Stimulated activated effector memory CD8-positive, alpha-beta T cell treated with anti-CD3 and anti-CD28 coated beads, Interleukin-12 subunit alpha, Interleukin-12 subunit beta, amount 100 ng/mL, for 72 hours (primary cell): ENCODE results near the gene FBXL17.
A peak's percentile ranks its signal among the peaks of the same experiment; 100 is the strongest.

Experiments
- ATAC-seq: fragments of 150-1000 bp; cut with Tn5 transposase; 2 replicates; pipeline ENCODE4 v1.10.0; 2021
- DNase-seq, 2 donors: peaks; one replicate each; pipeline ENCODE4 v3.0.0; 2021 to 2022; ENCODE audit warnings: low spot score in 2 of 2
- H3K27ac Mint-ChIP-seq: one replicate; pipeline ENCODE4 v1.8.0; 2022; ENCODE audit warnings: mild to moderate bottlenecking, mixed read lengths
- H3K36me3 Mint-ChIP-seq: one replicate; pipeline ENCODE4 v1.8.0; 2022; ENCODE audit warnings: mild to moderate bottlenecking, mixed read lengths
- H3K4me1 Mint-ChIP-seq: one replicate; pipeline ENCODE4 v1.8.0; 2022; ENCODE audit warnings: mixed read lengths
- H3K4me3 Mint-ChIP-seq: one replicate; pipeline ENCODE4 v1.8.0; 2022; ENCODE audit warnings: mild to moderate bottlenecking, mixed read lengths
- H3K9me3 Mint-ChIP-seq: one replicate; pipeline ENCODE4 v1.8.0; 2022; ENCODE audit warnings: mixed read lengths

FBXL17 gene

DNA sequence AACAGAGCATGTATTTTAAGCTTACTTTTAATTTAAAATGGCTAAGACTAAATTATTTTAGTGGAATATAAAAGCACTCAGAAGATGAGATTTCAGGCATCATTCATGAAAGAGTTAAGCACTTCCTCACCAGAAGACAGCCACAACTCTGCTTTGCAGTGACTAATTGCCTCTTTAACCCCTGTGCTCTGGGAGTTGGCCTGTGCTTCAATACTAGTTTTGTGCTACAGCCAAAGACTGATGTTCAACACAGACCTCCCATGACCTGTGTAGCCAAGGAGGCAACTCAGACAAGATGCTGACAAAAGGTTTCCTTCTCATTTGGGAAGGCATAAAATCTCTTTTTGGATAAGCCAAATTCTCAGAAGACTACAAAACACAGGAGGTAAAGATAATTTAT, 353.5 kb downstream of the FBXL17 start:
- no peaks in the 10 kb centered on the region for H3K9me3 Mint-ChIP-seq
- ATAC-seq = no peak
- no peaks in the 10 kb centered on the region for H3K4me1 Mint-ChIP-seq
- H3K27ac Mint-ChIP-seq = no peak overlapping the region
- no peak overlapping the region for H3K4me3 Mint-ChIP-seq
- no peaks in the 10 kb centered on the region for H3K36me3 Mint-ChIP-seq
- no peak for DNase-seq

DNA sequence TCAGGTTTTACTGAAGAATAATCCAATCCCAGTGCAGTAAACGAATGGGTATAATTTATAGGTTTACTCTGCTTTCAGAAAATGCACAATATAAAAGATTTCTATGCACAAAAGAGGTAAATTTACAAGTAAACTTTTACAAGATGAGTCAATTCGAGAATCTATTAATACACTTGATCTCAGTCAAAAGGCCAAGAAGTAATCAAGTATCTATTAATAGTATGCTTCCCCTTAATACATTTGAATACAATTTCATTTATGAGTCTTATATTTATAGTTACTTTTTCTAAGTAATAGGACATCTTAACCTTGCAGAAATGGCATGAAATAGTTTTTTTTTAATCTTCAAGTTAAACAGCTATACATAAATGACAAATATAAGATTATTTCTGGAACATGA, 355.9 kb downstream of the FBXL17 start:
- H3K9me3 Mint-ChIP-seq = no peaks in the 10 kb centered on the region
- no peak for ATAC-seq
- no peak overlapping the region for H3K27ac Mint-ChIP-seq
- DNase-seq = no peak
- H3K4me3 Mint-ChIP-seq = no peak overlapping the region
- no peaks in the 10 kb centered on the region for H3K4me1 Mint-ChIP-seq
- H3K36me3 Mint-ChIP-seq = no peaks in the 10 kb centered on the region

DNA sequence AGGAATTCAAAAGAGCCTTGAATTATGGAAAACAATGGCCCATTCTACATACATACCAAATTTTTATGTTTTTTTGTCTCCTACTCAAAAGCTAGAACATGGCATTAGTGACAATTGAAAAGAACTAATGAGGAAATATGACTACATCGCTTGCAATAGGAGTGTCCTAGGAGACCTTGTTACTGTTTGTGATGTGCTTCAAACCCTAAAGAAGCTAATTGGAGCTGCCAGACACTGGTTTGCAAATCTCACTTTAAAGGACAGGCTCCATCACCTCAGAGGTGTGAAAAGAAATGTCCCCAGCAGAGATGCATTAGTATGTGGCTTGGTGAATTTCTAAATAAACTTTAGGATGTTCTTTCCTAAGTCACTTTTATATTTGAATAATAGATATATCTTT, 356.9 kb downstream of the FBXL17 start:
- Mint-ChIP-seq H3K9me3 (no peaks in the 10 kb centered on the region), H3K4me3 (no peak overlapping the region)
- no peak for DNase-seq

DNA sequence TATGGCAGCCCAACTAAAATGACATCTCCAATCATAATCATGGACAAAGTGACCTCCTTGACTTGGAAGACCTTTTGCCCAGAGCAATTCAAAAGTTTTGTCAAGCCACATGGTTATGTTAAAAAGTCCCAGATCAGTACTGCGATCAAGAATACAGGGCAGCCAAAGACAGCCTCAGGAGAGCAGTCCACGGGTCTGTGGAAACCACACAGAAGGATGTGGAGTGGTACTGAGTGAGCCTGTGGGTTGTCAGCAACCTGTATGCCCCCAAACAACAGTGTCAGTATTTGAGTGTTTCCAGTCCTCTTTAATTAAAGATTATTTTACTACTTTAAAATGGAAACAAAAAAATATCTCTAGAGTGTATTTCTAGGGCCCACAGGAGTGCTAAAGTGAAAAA, 365.8 kb downstream of the FBXL17 start:
- peak; percentile 28 for ATAC-seq
- Mint-ChIP-seq H3K9me3 (peaks cover 3% of the 10 kb centered on the region), H3K27ac (no peak overlapping the region), H3K4me3 (no peak overlapping the region), H3K4me1 (no peaks in the 10 kb centered on the region), H3K36me3 (no peaks in the 10 kb centered on the region)
- no peak for DNase-seq

More for the DNA sequence above, 356.9 kb downstream of the FBXL17 start:
- Mint-ChIP-seq H3K36me3 (no peaks in the 10 kb centered on the region), H3K4me1 (no peaks in the 10 kb centered on the region), H3K27ac (no peak overlapping the region)
- no peak for ATAC-seq

DNA sequence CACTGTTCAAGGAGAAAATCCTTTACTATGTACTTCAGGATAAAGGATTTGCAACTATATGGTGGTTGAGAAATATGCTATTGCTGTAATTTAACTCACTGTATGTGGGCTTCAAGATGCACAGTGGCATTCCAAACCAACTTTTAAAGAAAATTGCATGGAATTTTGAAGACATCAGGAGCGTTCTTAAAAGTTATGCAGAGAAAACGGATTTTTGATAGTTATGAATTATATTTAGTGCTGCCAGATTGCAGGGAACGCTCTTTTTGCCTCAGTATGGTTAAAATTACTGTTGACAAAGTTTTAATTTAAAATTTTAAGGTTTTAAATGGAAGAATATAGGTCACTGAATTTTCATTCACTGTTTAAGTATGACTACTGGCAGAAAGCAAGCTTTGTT, 375.1 kb downstream of the FBXL17 start:
- Mint-ChIP-seq H3K36me3 (no peaks in the 10 kb centered on the region), H3K4me1 (peaks cover 7% of the 10 kb centered on the region), H3K4me3 (no peak overlapping the region), H3K9me3 (no peaks in the 10 kb centered on the region), H3K27ac (no peak overlapping the region)
- DNase-seq = no peak
- ATAC-seq = no peak

DNA sequence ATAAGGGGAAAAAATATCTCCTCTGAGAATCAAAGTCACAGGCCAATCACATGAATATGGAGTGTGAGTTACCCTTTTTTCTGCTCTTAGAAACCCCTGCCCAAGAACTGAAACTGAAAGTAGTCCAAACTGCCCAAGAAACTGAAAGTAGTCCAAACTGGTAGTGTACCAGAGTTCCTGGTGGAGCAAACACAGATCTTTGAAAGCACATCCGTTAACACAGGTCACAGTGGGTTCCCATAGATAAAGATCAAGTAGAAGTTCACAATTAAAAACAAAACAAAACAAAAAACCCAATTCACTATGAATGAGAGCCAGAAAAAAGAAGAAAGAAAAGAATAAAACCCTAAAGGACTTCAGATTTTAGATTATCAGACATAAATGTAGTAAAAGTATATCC, 378.7 kb downstream of the FBXL17 start:
- Mint-ChIP-seq H3K27ac (peak overlapping the region; percentile 38), H3K4me3 (peak overlapping the region; percentile 30), H3K36me3 (no peaks in the 10 kb centered on the region), H3K9me3 (no peaks in the 10 kb centered on the region), H3K4me1 (peaks cover 7% of the 10 kb centered on the region)
- ATAC-seq (peak; percentile 74), DNase-seq (no peak)

DNA sequence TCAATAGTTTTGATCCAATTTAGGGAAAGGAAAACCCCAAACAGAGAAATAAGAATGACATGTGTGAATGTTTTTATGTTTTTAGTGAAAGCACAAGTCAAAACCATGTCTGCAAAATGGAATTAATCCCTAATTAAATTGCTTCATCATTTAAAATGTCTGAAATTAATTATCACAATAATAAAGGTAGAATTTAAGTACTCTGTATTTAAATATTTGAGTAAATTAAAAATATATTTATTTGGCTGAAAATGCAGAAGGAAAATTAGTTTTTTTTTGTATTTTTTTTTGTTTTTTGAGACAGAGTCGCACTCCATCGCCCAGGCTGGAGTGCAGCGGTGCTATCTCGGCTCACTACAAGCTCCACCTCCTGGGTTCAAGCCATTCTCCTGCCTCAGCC, 380.7 kb downstream of the FBXL17 start:
- no peak for DNase-seq

DNA sequence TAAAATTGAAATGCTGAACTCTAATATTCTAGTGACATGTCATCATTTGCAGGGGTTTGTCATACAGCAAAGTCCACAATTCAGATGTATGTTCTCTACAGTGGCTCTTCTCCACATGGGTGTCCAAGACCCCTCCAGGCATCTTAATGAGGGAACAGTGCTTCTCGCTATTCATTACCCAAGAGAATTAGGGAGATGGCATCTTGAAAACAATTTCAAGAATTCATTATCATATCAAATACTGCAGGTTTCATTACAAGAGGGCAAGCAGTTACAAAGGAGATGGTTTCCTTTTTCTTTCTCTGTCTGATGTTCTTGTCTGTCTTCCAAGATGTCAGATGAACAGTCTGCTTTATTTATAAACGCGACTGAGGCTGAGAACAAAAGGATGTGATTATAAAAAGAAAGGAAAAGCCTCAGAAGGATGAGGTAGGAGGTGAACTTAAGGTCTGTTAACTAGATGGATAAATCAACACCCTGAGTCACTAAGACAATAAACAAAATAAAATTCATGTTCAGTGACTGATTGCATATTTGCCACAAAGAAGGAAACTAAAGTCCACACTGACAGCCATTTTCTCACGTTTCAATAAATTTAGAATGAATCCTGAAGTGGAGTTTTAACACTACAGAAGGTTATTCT, 384.4 kb downstream of the FBXL17 start:
- Mint-ChIP-seq H3K9me3 (no peaks in the 10 kb centered on the region), H3K4me3 (no peak overlapping the region), H3K4me1 (no peaks in the 10 kb centered on the region), H3K36me3 (no peaks in the 10 kb centered on the region), H3K27ac (no peak overlapping the region)
- no peak for ATAC-seq
- no peak for DNase-seq

More for the DNA sequence above, 380.7 kb downstream of the FBXL17 start:
- no peak for ATAC-seq
- Mint-ChIP-seq H3K9me3 (no peaks in the 10 kb centered on the region), H3K36me3 (no peaks in the 10 kb centered on the region), H3K27ac (no peak overlapping the region), H3K4me1 (peaks cover 7% of the 10 kb centered on the region), H3K4me3 (no peak overlapping the region)

DNA sequence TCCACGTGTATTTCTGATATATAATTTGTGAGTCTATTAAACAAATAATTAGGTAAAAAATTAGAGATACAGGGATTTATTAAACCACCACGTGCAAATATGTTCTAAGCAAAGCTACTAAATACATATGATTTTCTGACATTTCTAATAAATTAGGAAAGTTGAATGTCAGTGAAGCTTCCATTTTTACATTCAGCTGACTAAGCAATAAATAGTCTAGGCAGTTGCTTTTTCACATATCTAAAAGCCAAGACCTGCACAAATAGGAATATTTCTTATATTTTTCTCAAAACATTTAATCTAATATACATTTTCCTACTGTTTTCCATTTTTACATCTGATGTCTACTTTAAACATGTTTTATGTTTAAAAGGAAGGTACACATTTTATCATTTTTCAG, 388.6 kb downstream of the FBXL17 start:
- Mint-ChIP-seq H3K36me3 (no peaks in the 10 kb centered on the region), H3K4me1 (peaks cover 18% of the 10 kb centered on the region), H3K9me3 (no peaks in the 10 kb centered on the region), H3K4me3 (no peak overlapping the region), H3K27ac (no peak overlapping the region)
- no peak for DNase-seq
- no peak for ATAC-seq

DNA sequence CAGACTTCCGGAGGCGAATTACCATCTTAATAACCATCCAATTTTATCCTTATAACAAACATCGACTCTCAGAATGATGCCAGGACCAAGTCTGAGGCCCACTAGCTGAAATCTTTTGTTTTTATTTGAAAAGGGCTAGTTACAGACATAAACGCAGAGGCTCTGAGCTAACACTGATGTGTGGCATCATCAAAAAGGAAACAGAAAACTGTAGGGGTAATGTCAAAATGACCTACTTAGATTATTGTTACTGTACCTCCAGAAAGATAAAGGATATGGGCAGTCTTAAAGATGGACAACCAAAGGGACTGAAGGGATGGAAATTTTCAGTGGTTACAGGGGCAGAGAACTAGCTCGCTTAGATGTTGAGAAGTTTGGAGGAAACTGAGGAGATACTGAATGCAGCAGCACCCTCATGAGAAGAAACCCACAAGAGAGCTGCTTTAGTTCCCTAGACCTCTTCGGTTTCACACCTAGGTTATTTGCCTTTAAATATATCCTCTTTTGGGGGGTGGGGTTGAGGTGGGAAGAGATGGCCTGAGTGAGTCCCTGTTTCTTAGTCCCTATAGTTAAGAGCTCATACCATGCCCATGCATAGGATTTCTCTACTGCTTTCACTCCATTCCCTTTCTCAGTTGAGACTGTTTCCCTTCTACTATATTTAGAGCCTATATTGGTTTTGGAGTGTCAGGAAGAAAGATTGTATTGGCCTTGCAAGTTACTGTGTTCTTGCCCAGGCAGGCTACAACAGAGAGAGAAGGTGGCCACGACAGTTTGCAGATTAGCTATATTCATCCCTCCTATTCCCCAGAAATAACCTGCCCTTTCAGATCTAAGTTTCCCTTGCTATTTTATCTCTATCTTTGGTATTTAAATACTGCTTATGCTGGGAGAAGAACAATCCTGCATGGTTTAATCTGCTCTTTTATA, 390.8 kb downstream of the FBXL17 start:
- Mint-ChIP-seq H3K9me3 (no peaks in the 10 kb centered on the region), H3K27ac (peak overlapping the region; percentile 75)

DNA sequence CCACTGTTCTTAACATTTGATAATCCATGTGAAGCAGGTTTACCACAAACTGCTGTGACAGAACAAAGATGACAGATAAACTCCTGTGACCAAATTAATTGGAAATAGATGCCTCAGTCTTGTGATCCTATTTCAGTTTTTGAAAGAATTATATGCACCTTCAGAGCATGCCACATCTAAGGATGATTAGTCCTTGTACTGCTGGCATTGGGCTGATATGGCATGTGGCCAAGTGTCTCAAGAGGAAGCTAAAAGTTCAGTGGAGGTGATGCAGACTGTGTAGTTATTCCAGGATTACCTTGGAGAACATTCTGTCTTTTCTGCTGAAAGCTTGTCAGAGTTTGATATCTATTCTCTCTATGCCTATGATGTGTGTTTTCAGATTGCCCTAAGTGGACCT, 396.8 kb downstream of the FBXL17 start:
- H3K9me3 Mint-ChIP-seq = no peaks in the 10 kb centered on the region
- DNase-seq (no peak), ATAC-seq (no peak)
- H3K27ac Mint-ChIP-seq = no peak overlapping the region
- H3K4me1 Mint-ChIP-seq = peaks cover 25% of the 10 kb centered on the region
- no peaks in the 10 kb centered on the region for H3K36me3 Mint-ChIP-seq
- no peak overlapping the region for H3K4me3 Mint-ChIP-seq

More for the DNA sequence above, 390.8 kb downstream of the FBXL17 start:
- Mint-ChIP-seq H3K4me3 (peak overlapping the region; percentile 7), H3K36me3 (no peaks in the 10 kb centered on the region), H3K4me1 (peaks cover 18% of the 10 kb centered on the region)
- DNase-seq = no peak
- ATAC-seq = peak; percentile 68

DNA sequence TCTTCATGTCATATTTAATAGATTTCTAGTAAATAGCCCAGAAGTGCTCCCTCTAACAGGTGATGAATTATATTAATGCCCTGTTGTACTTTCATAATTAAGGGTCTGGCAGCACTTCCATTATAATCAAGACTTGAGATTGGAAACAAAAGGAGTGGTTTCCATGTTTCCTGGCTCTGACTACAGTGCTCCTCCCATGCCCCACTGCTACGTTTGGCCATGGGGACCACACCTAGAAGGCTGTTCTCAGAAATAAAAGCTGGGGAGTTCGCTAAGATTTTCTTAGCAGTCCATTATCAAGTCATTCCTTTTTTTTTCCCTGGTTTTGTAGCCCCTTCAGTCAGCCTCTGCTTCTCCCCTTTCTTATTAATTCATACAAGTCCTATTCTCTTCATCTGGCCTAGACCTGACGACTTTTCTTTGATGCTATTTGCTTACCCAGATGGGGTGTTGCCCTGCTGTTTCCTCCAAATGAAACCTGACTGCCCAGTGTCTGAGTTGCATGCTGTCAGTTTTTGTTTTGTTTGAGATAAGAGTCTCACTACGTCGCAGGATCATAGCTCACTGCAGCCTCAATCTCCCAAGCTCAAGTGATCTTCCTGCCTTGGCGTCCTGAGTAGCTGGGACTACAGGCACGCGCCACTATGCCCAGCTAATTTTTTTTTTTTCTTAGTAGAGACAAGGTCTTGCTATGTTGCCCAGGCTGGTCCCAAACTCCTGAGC, 399.0 kb downstream of the FBXL17 start:
- H3K27ac Mint-ChIP-seq = peak overlapping the region; percentile 30
- DNase-seq (no peak), ATAC-seq (no peak)
- no peaks in the 10 kb centered on the region for H3K9me3 Mint-ChIP-seq
- H3K36me3 Mint-ChIP-seq = no peaks in the 10 kb centered on the region
- peak overlapping the region; percentile 33 for H3K4me3 Mint-ChIP-seq
- H3K4me1 Mint-ChIP-seq = peaks cover 28% of the 10 kb centered on the region

DNA sequence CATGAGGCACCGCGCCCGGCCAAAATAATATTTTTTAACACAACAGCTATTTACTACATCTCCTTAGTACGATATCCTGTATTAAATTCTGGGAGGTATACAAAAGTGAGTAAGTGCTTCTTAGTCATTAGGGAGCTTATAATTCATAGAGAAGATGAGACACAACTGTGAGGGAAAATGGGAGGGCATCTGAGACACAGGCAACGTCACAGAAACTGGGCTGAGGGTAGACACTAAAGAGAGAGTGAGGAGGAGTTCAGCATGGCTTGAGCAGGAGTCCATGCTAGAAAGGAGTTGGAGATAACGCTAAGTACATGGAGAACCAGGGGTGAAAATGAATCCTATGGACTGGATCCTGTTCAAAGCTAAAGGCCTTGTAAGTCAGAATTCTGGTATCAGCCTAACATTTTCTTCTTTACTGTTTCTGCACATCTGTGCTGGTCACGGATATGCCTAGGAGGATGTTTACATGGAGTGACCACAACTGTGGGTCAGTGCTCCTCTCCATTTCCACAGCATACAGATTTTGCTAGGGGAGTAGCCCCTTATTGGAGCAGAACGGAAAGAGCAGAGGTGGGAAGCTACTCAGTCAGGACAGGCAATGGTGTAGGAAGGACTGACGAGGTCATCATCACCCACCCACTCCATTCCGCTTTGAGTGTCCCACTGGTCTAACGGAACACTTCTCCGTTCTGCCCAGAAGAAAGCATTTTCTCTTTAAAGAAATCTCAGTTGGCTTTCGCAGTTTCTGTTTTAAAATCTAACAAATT, 400.8 kb downstream of the FBXL17 start:
- no peak overlapping the region for H3K27ac Mint-ChIP-seq
- H3K4me1 Mint-ChIP-seq = peaks cover 33% of the 10 kb centered on the region
- no peaks in the 10 kb centered on the region for H3K9me3 Mint-ChIP-seq
- H3K4me3 Mint-ChIP-seq = peak overlapping the region; percentile 1
- ATAC-seq (peak; percentile 77), DNase-seq (no peak)
- H3K36me3 Mint-ChIP-seq = no peaks in the 10 kb centered on the region

DNA sequence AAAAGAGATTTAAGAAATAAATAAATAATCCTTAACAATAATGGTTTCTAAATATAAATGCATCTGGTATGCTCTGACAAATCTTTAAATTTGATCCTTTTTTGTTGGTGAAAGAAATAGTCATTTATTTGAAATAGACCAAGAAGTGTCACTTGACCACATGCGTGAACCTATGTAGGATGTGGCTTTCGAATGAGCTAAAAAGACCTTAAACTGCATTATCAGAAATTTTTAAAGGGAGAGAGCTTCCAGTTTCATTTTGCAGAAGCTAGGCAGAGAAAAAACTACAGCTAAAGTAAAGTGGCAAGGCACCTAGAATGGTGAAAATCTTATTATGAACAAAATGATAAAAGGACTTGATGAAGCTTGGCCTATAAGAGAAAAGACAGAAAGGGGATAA, 402.0 kb downstream of the FBXL17 start:
- H3K9me3 Mint-ChIP-seq = no peaks in the 10 kb centered on the region
- H3K4me3 Mint-ChIP-seq = no peak overlapping the region
- H3K27ac Mint-ChIP-seq = no peak overlapping the region
- no peaks in the 10 kb centered on the region for H3K36me3 Mint-ChIP-seq
- no peak for DNase-seq
- ATAC-seq = peak; percentile 73
- H3K4me1 Mint-ChIP-seq = peaks cover 33% of the 10 kb centered on the region

DNA sequence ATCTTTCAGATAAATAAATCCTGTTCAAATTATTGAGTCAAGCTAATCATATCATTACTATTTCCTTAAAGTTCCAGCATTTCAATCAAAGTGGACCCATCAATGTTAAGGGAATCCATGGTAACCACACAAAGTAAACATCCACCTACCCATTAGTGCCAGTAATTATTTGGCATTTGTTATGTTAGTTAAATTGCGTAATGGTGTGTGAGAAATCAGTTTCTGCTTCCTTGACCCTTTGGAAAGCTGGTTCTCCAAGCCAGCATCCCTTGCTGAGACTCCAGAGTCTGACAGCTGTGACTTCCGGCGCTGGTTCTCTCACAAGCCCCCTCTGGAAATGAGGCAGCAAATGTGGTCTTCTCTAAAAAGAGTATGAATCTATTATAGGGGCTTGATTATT, 402.6 kb downstream of the FBXL17 start:
- no peak overlapping the region for H3K4me3 Mint-ChIP-seq
- H3K9me3 Mint-ChIP-seq = no peaks in the 10 kb centered on the region
- H3K27ac Mint-ChIP-seq = no peak overlapping the region
- no peak for ATAC-seq
- peaks cover 33% of the 10 kb centered on the region for H3K4me1 Mint-ChIP-seq
- no peaks in the 10 kb centered on the region for H3K36me3 Mint-ChIP-seq
- DNase-seq = no peak
